ENCODE results near the gene ACSM2A.
"Not testable (repeated sequence)": the region's sequence is repeated elsewhere in the genome, so short reads cannot be mapped to it uniquely, and the experiment has no call there.

The ACSM2A gene, protein sequence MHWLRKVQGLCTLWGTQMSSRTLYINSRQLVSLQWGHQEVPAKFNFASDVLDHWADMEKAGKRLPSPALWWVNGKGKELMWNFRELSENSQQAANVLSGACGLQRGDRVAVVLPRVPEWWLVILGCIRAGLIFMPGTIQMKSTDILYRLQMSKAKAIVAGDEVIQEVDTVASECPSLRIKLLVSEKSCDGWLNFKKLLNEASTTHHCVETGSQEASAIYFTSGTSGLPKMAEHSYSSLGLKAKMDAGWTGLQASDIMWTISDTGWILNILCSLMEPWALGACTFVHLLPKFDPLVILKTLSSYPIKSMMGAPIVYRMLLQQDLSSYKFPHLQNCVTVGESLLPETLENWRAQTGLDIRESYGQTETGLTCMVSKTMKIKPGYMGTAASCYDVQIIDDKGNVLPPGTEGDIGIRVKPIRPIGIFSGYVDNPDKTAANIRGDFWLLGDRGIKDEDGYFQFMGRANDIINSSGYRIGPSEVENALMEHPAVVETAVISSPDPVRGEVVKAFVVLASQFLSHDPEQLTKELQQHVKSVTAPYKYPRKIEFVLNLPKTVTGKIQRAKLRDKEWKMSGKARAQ

DNA sequence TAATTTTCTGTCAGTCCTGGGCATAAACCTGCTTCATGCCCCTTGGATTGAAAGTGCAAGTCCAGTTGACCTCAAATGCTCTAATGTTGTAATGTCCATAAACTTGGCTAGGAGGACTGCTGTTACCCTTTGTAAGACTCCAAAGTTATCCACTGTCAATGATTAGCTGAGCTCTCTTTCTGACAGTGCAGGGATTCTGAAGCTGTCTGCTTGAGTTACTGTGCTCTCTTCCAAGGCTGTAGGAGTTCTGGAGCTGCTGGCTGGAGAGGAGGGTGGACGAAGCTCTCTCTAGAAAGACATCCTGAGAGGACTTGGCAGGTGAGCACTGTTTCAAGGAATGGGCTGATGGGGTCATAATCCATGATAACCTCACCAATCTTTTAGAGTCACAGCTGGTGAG lies at the start of gene ACSM2A:
TSS of gene ACSM2A (plus strand) at position 158 of the 400 bp plus-strand sequence. CDS start 8,594 bp downstream, outside the sequence.
- DNase-seq (ENCODE audit: low read depth in 1 of 2, low spot score in 1 of 2); in situ Hi-C loops (cut with HindIII; ENCODE audit: low pct_unique_long_range_greater_than_20kb, low sequenced_read_pairs): not testable (repeated sequence)

DNA sequence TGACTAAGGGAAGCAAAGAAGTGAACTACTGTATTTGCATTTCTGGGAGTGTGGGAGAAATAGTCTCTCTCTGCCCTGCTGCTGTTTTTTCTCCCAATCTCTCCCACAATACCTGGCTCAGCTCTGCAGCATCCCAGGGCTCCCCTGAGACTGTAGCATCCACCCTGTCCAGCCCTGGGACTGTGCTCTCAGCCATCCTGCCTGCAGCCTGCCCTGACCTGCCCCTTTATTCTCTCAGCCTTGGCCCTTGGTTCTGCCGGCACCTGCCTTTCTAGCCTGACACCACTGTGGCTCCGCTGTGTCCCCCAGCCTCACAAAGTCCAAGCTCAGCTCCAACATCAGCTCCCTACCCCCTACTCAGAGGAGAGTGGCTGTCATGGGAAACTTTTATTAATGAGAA lies 48.7 kb upstream of the ACSM2A start:
- no peak for TF ChIP-seq JUND (IDR thresholded peaks at IDR 0.05; ENCODE audit: low read depth)
- in situ Hi-C loops (cut with HindIII; ENCODE audit: low pct_unique_long_range_greater_than_20kb, low sequenced_read_pairs) = no loop called here
- DNase-seq (ENCODE audit: low read depth in 1 of 2, low spot score in 1 of 2) = no peak

DNA sequence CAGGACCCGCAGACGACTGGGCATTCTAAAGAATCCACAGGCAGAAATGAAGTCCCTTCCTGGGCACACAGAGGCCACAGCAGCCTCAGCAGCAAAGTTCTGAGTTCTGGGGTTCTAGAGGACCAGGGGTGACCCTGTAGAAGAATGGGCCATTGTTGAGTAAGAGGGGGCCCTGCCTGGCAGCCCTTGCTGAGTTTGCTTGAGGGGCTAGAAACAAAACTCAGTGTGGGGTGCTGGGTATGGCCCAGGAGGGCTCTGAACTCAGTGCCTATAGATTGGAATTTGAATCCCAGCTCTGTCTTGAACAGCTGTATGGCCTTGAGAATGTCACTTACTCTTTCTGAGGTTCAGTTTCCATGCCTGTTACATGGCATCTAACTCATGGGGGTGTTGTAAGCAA lies 46.7 kb upstream of the ACSM2A start, which contains the start of gene PDILT:
TSS of gene PDILT (minus strand) at position 101 of the 400 bp plus-strand sequence. CDS start 5,437 bp downstream, outside the sequence.
- no peak for DNase-seq (ENCODE audit: low read depth in 1 of 2, low spot score in 1 of 2)
- TF ChIP-seq JUND (IDR thresholded peaks at IDR 0.05; ENCODE audit: low read depth) = no peak
- in situ Hi-C loops (cut with HindIII; ENCODE audit: low pct_unique_long_range_greater_than_20kb, low sequenced_read_pairs) = no loop called here

DNA sequence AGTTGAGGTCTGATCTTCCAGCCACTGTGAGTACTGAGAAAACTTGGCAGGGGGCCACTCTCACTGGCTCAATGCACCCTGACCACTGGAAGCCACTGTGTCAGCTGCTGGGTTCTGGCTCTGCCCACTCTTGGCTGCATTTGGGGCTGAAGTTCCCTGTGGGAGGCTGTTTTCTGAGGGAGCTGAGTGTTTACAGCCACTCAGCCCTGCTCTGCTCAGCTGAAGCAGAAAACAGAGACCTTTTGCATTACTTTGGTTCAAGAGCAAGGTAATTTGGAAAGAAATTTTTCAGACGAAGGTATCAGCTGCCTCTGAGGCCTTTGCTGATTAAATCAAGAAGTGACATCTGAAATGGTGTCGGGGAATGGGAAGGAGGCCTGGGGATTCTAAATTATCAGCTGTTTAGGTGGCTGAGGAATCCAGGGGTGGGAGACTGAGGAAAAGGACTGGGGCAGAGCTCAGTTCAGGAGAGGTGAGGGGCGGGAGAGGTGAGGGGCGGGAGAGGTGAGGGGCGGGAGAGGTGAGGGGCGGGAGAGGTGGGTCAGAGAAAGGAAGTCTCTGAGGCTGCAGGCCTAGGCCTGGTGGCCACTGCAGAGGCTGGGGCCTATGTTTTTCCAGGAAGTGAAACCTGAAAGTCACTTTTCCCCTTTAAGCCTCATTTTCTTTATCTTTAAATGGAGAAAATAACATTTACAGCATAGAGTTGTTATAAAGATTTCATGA lies 41.8 kb upstream of the ACSM2A start, which contains the start of gene ACSM5:
TSS of gene ACSM5 (plus strand) at position 137 of the 723 bp plus-strand sequence. CDS start 1,951 bp downstream, outside the sequence.
- TF ChIP-seq JUND (IDR thresholded peaks at IDR 0.05; ENCODE audit: low read depth) = no peak
- in situ Hi-C loops (cut with HindIII; ENCODE audit: low pct_unique_long_range_greater_than_20kb, low sequenced_read_pairs) = no loop called here
- no peak for DNase-seq (ENCODE audit: low read depth in 1 of 2, low spot score in 1 of 2)

DNA sequence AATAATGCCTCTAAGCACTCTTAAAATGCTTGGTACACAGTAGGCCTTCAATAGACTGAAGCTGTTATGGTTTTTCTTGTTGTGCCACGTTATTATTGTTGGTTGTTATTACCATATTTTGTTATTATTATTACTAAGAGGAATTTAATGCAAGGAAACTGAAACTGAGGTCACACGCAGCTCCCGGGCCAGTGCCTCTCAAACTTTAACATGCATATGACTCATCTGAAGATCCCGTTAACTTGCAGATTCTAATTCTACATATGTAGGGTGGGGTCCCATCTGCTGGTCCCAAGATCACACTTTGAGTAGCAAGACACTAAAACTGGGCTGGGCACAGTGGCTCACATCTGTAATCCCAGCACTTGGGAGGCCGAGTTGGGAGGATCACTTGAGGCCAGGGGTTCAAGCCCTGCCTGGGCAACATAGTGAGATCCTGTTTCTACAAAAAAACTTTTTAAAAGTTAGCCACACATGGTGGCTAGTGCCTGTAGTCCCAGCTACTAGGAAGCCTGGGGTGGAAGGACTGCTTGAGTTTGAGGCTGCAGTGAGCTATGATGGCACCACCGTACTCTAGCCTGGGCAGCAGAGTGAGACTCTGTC lies 41.1 kb upstream of the ACSM2A start:
- in situ Hi-C loops (cut with HindIII; ENCODE audit: low pct_unique_long_range_greater_than_20kb, low sequenced_read_pairs) = no loop called here
- DNase-seq (ENCODE audit: low read depth in 1 of 2, low spot score in 1 of 2) = no peak
- no peak for TF ChIP-seq JUND (IDR thresholded peaks at IDR 0.05; ENCODE audit: low read depth)

DNA sequence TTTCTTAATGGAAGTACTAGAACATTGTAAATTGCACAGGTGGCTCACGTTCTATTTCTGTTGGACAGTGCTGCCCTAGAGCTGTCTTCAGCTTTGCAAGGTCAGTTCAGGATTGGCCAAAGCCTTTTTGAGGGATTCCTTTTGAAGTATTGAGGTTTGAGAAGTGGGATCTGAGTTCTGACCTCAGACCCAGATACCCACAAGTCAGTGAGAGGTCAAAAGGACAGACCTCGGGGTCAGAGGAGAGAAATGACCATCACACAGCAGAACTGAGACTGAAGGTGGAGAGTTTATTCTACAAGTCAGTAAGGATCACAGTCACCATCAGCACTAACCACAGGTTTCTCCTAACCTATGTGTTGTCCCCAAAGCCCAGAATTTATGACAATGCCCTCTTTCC lies 40.3 kb upstream of the ACSM2A start:
- in situ Hi-C loops (cut with HindIII; ENCODE audit: low pct_unique_long_range_greater_than_20kb, low sequenced_read_pairs) = no loop called here
- TF ChIP-seq JUND (IDR thresholded peaks at IDR 0.05; ENCODE audit: low read depth) = no peak
- DNase-seq (ENCODE audit: low read depth in 1 of 2, low spot score in 1 of 2) = no peak

DNA sequence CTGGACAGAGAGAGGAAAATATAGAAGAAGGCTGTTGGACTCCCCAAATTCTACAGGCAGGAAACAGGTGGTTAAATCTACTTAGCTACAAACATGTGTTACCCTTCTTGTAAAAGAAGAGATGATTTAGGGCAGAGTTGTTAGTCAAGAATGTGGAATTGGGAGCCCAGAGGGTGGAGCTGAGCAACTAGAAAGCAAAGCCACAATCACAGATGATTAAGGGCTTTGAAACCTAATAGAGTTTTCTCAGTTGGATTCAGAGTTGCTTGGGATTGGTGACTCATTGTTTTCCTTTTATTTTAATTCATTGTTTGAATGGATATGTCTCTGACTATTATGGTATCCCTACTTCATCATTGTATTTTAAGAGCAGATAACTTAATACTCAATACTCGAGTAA lies 35.8 kb upstream of the ACSM2A start:
- no peak for TF ChIP-seq JUND (IDR thresholded peaks at IDR 0.05; ENCODE audit: low read depth)
- no peak for DNase-seq (ENCODE audit: low read depth in 1 of 2, low spot score in 1 of 2)
- in situ Hi-C loops (cut with HindIII; ENCODE audit: low pct_unique_long_range_greater_than_20kb, low sequenced_read_pairs) = no loop called here

DNA sequence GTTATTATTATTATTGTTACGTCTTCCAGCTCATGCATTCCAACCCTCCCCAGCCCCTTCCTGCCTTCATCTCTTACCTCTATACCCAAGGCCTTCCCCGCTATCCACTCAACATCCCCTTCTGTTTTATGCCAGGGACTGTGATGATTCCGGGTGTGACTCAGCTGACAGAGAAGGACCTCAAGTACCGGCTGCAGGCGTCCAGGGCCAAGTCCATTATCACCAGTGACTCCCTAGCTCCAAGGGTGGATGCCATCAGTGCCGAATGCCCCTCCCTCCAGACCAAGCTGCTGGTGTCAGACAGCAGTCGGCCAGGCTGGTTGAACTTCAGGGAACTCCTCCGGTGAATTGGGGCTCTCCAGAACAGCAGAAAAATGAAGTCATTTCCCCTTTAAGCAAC lies 32.2 kb upstream of the ACSM2A start:
- in situ Hi-C loops (cut with HindIII; ENCODE audit: low pct_unique_long_range_greater_than_20kb, low sequenced_read_pairs); DNase-seq (ENCODE audit: low read depth in 1 of 2, low spot score in 1 of 2): not testable (repeated sequence)

DNA sequence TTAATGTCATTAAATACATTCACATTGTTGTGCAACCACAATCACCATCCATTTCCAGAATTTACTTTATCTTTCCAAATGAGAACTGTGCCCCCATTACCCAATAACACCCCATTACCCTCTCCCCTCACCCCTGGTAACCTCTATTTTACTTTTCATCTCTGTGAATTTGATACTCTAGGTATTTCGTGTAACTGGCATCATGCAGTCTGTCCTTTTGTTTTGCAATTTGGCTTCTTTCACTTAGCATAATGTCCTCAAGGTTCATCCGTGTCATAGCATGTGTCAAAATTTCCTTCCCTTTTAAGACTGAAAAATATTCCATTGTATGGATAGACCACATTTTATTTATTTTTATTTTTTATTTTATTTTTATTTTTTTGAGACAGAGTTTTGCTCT lies 29.6 kb upstream of the ACSM2A start:
- in situ Hi-C loops (cut with HindIII; ENCODE audit: low pct_unique_long_range_greater_than_20kb, low sequenced_read_pairs); DNase-seq (ENCODE audit: low read depth in 1 of 2, low spot score in 1 of 2): not testable (repeated sequence)

DNA sequence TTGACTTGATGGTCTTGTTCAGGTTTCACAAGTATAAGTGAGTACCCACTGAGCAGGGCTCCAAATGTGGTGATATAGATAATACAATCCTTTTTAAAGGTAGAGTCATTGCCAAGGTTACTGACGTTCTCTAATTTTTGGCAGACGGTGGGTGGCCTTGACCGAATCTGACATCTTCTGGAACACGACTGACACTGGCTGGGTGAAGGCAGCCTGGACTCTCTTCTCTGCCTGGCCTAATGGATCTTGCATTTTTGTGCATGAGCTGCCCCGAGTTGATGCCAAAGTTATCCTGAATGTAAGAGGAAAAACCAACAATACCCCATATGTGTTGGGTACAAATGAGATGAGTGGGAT lies 27.6 kb upstream of the ACSM2A start:
- in situ Hi-C loops (cut with HindIII; ENCODE audit: low pct_unique_long_range_greater_than_20kb, low sequenced_read_pairs); DNase-seq (ENCODE audit: low read depth in 1 of 2, low spot score in 1 of 2): not testable (repeated sequence)

DNA sequence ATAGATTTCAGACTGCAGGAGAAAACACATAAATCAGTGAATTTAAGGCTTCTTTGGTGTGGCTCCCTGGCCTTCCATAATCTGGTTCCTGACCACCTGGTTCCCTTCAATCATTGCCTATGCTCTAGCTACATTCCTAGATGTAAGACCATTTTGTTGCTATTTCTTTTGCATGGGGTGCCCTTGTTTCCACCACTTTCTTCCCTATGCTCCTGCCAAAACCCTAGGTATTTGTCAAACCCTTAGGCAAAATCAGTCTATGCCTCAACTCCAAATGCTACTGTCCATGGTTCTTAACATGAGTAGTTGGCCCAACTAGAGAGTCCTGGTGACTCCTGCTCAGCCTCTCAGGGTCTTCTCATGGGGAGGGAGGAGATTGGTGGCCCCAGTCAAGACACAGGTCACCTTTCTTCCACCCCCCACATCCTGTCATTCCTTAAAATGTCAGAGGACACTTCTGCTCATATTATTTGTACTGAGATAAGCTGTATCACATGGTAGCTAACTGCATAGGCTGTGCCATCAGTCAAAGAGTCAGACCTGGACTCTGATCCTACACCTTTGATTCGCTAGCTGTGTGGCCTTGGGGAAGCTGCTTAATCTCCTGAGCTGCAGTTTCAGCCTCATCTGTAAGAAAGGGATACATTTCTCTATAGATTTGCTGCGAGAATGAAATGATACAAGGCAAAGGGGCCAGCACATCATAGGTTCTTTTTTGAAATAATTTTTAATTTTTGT lies 27.0 kb upstream of the ACSM2A start:
- peak in 1 of 2 experiments; percentile 35 for DNase-seq (ENCODE audit: low read depth in 1 of 2, low spot score in 1 of 2)
- TF ChIP-seq JUND (IDR thresholded peaks at IDR 0.05; ENCODE audit: low read depth) = no peak

DNA sequence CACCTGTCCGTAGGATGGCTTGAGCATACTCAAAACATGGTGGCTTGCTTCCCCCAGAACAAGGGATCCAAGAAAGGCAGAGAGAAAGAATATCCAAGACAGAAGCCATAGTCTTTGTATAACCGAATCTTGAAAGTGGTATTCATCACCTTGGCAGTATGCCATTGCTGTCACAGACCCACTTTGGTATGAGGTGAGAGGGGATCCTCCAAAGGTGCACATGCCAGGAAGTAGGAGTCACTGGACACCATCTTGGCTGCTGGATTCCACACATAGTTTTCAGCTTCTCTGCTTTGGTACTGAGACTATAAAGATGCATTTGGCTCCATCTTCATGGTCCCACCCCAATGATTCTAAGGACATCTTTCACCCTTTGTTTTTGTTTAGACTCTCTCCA lies 23.9 kb upstream of the ACSM2A start:
- DNase-seq (ENCODE audit: low read depth in 1 of 2, low spot score in 1 of 2); in situ Hi-C loops (cut with HindIII; ENCODE audit: low pct_unique_long_range_greater_than_20kb, low sequenced_read_pairs): not testable (repeated sequence)

More for the DNA sequence above, 27.0 kb upstream of the ACSM2A start:
- in situ Hi-C loops (cut with HindIII; ENCODE audit: low pct_unique_long_range_greater_than_20kb, low sequenced_read_pairs) = no loop called here

DNA sequence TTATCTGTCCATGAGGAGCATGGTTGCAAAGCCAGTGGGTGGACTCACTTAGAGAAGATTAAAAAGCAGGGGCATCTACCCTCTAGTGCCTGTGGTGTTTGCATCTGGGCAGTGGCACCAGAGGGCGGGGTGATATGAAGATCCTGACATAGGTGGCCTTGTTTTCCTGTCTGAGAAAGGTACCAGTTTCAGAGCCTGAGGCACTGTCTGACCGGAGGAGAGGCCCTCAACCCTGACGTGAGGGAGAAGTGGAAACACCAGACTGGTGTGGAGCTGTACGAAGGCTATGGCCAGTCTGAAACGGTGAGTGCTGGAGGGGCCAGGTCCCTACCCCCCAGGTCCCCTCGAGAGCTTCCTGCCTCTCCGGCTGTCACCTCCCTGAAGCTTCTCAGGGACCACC lies 21.8 kb upstream of the ACSM2A start:
- in situ Hi-C loops (cut with HindIII; ENCODE audit: low pct_unique_long_range_greater_than_20kb, low sequenced_read_pairs); DNase-seq (ENCODE audit: low read depth in 1 of 2, low spot score in 1 of 2): not testable (repeated sequence)

DNA sequence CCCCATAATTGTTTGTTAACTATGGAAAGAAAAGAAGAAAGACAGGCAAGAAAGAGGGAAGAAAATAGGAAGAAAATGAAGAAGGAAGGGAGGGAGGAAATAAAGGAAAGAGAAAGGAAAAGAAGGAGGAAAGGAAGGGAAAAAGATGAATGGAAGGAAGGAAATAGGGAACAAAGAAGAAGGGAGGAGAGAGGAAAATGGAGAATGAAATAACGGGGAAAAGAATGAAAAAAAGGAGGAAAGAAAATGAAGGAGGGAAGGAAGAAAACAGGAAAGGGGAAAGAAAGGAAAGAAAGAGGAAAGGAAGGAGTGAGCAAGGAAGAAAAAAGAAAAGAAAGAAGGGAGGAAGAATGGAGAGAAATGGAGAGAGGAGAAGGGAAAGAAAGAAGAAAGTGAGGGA lies 20.8 kb upstream of the ACSM2A start:
- in situ Hi-C loops (cut with HindIII; ENCODE audit: low pct_unique_long_range_greater_than_20kb, low sequenced_read_pairs); DNase-seq (ENCODE audit: low read depth in 1 of 2, low spot score in 1 of 2): not testable (repeated sequence)
